Measurements from ENCODE around the gene COMMD2. TPM values are rescaled to one million over a fixed set of nuclear protein-coding genes. Genes with fewer than 3 reads are reported as not detected.

COMMD2 gene
- total and polyA plus RNA-seq, 7 donors = 10.2 to 27.5 (median 17.1) TPM

GRCh38 chr3:149764302-149764701 is 12.0 kb upstream of the COMMD2 start:
- Histone ChIP-seq H3K36me3 (no peaks in the 10 kb centered on the region), H3K4me1 (no peaks in the 10 kb centered on the region), H3K27me3 (peaks cover 0 to 10% (median 0%) of the 10 kb centered on the region in 3 donors), H3K27ac (no peak overlapping the region), H3K4me3 (no peak overlapping the region), H3K9me3 (no peaks in the 10 kb centered on the region)
- 70 to 76% methylated on average over 1 of the region's 1 CpG for WGBS, 2 donors
- TF ChIP-seq EP300 (IDR thresholded peaks at IDR 0.05) (no peak), CTCF (IDR thresholded peaks at IDR 0.05) (no peak), POLR2AphosphoS5 (IDR thresholded peaks at IDR 0.05) (no peak)
- intact Hi-C loops (cut with DNase I) = loop anchor here (10.0 kb wide), 1 partner anchor 420 kb away; no protein-coding TSS in a partner anchor
- no peak for DNase-seq

GRCh38 chr3:149763565-149764195 is 11.4 kb upstream of the COMMD2 start:
- intact Hi-C loops (cut with DNase I) = loop anchor here (10.0 kb wide), 1 partner anchor 421 kb away; no protein-coding TSS in a partner anchor
- no peak overlapping the region for H3K27ac ChIP-seq
- DNase-seq = no peak
- H3K27me3 ChIP-seq = peaks cover 0 to 10% (median 0%) of the 10 kb centered on the region in 3 donors
- no peaks in the 10 kb centered on the region for H3K9me3 ChIP-seq
- TF ChIP-seq POLR2A (IDR thresholded peaks at IDR 0.05) = no peak
- no peak for TF ChIP-seq CTCF (IDR thresholded peaks at IDR 0.05)
- no peak for TF ChIP-seq EP300 (IDR thresholded peaks at IDR 0.05)
- no peak for TF ChIP-seq POLR2AphosphoS5 (IDR thresholded peaks at IDR 0.05)
- no peaks in the 10 kb centered on the region for H3K4me1 ChIP-seq
- WGBS, 2 donors = 52 to 78% methylated on average over 3 of the region's 3 CpGs
- H3K4me3 ChIP-seq = no peak overlapping the region
- no peaks in the 10 kb centered on the region for H3K36me3 ChIP-seq

GRCh38 chr3:149753717-149754116 is 1.4 kb upstream of the COMMD2 start:
- Histone ChIP-seq H3K4me3 (no peak overlapping the region), H3K36me3 (peaks cover 0 to 16% (median 6%) of the 10 kb centered on the region in 4 donors), H3K9me3 (no peaks in the 10 kb centered on the region), H3K27ac (no peak overlapping the region), H3K27me3 (no peaks in the 10 kb centered on the region), H3K4me1 (peaks cover 0 to 17% (median 11%) of the 10 kb centered on the region in 4 donors)
- intact Hi-C loops (cut with DNase I) = loop anchor here (5.0 kb wide), 1 partner anchor 59 kb away; the partner anchor contains the start of gene RNF13
- DNase-seq = no peak
- TF ChIP-seq EP300 (IDR thresholded peaks at IDR 0.05) (no peak), POLR2A (IDR thresholded peaks at IDR 0.05) (no peak), POLR2AphosphoS5 (IDR thresholded peaks at IDR 0.05) (no peak), CTCF (IDR thresholded peaks at IDR 0.05) (no peak)

- no peaks in the 10 kb centered on the region for H3K9me3 ChIP-seq
- peak overlapping the region; percentile 76 to 85 (median 81) for H3K4me3 ChIP-seq
- H3K4me1 ChIP-seq = peaks cover 0 to 17% (median 11%) of the 10 kb centered on the region in 4 donors
- intact Hi-C loops (cut with DNase I) = loop anchor here (5.0 kb wide), 1 partner anchor 60 kb away; the partner anchor contains the start of gene RNF13
- no peaks in the 10 kb centered on the region for H3K27me3 ChIP-seq
- DNase-seq = no peak
- H3K36me3 ChIP-seq = peaks cover 0 to 26% (median 6%) of the 10 kb centered on the region in 4 donors
- peak overlapping the region; percentile 81 to 89 (median 84) for H3K27ac ChIP-seq
- TF ChIP-seq CTCF (IDR thresholded peaks at IDR 0.05) = no peak
- TF ChIP-seq POLR2A (IDR thresholded peaks at IDR 0.05) = no peak
- no peak for TF ChIP-seq POLR2AphosphoS5 (IDR thresholded peaks at IDR 0.05)
- TF ChIP-seq EP300 (IDR thresholded peaks at IDR 0.05) = no peak
Observed at GRCh38 chr3:149752788-149753136, 473 bp upstream of the COMMD2 start.
